GM11168 (cell line): ENCODE results near the gene RAD51C.
"Not testable (repeated sequence)": the region's sequence is repeated elsewhere in the genome, so short reads cannot be mapped to it uniquely, and the experiment has no call there.

Experiments used
- in situ Hi-C: fragments of 300-500 bp; cut with MboI; formaldehyde crosslinking; loops from one replicate; pipeline ENCODE4 v1.12.0; 2022; ENCODE audit warnings: low sequenced_read_pairs; ENCODE audit not compliant: unreplicated experiment

RAD51C gene

DNA sequence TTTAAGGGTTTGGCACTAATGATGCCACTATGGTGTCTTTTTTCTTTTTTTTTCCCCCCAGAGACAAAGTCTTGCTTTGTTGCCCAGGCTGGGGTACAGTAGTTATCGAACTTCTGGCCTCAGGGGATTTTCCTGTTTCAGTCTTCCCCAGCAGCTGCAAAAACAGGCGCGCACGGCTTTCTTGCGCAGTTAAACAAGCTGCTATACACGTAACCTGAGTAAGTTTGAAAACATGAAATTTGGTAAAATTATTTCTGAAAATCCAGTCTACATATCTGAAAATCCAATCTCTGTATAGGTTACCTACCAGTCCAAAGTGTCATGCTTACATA is 12.4 kb upstream of the RAD51C start:
- in situ Hi-C loops = no loop called here

DNA sequence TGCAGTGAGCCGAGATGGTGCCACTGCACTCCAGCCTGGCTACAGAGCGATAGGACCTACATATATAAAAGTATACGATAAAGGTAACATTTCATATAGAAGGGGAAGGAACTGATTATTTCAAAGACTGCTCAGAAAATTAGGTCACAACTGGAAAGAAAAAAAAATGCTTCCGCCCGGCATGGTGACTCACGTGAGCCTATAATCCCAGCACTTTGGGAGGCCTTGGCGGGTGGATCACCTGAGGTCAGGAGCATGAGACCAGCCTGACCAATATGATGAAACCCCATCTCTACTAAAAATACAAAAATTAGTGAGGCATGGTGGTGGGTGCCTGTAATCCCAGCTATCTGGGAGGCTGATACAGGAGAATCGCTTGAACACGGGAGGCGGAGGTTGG is 8.4 kb upstream of the RAD51C start:
- in situ Hi-C loops = no loop called here

DNA sequence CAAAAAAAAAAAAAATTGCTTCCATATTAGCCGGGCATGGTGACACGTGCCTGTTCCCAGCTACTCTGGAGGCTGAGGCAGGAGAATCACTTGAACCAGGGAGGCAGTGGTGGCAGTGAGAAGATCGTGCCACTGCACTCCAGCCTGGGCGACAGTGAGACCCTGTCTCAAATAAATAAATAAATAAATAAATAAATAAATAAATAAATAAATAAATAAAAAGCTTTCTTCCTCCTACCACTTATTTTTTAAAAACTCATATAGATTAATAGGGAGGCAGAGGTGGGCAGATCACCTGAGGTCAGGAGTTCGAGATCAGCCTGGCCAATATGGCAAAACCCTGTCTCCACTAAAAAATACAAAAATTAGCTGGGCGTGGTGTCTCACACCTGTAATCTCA is 7.9 kb upstream of the RAD51C start:
- in situ Hi-C loops = not testable (repeated sequence)

DNA sequence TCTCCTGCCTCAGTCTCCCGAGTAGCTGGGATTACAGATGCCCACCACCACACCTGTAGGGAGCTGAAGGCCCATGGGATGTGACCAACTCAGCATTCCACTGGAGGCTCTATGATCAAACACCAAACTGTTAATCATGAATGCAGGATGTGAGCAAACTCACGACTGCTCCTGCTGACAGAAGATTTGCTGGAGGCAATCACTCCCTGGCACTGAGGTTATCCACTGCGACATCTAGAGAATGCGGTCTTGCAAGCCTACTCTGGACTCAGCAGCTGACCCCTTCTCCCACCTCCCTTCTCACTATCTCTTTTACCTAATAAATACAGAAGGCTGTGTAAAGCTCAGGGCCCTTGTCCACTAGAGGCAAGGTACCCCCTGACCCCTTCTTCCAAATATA is 5.4 kb upstream of the RAD51C start:
- in situ Hi-C loops = no loop called here

DNA sequence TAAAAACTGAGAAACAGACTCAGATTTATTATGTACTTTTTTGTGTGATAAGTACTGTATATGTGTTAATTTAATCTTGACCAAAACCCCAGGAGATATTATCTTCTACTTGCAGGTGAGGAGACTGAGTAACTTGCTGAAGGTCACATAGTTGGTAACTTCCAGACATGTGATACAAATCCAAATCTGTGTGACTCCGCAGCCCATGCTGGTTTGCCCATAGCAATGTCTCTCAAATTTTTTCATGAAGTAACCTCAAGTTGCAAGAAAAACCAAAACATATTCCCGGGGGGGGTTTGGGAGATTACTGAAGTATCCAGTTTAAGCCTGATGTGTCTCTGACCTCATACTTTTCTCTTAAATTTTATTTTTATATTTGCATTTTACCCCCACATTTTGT is 3.9 kb upstream of the RAD51C start:
- in situ Hi-C loops = no loop called here

DNA sequence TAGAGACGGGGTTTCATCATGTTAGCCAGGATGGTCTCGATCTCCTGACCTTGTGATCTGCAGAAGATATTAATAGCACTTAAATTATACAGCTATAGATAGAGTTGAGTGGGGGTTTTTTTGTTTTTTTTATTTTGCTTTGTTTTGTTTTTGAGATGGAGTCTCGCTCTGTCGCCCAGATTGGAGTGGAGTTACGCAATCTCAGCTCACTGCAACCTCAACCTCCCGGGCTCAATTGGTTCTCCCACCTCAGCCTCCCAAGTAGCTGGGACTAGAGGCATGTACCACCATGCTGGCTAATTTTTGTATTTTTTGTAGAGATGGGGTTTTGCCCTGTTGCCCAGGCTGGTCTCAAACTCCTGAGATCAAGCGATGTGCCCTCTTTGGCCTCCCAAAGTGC is 2.4 kb upstream of the RAD51C start:
- in situ Hi-C loops = not testable (repeated sequence)

DNA sequence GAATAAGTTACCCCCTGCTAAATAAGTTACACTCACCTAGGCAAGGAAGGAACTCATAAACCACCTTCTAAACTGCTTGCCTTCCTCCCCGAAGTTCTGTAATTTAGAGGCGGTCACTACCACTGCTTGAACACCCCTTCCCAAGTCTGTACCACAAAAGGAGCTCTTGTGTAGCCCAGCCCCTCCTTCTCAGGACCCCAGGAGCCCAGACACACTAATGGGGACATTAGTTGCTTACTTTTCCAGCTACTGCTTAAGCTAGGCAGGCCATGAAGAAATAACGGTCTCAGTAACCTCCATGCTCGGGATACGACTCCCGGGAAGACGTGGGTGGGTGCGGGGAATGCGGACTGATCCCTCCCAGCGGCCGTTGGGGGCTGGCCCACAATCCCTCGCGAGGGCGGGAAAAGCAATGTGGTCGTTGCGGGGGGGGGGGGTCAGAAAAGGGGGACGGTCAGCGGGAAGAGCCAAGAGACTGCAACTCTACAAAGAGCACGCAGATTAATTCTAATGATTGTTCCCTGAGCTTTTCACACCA is 632 bp upstream of the RAD51C start, which contains the start of gene TEX14:
TEX14 (minus strand) TSS at position 345 of the 538 bp plus-strand sequence. CDS start 40,044 bp downstream, outside the sequence.
- in situ Hi-C loops = no loop called here

DNA sequence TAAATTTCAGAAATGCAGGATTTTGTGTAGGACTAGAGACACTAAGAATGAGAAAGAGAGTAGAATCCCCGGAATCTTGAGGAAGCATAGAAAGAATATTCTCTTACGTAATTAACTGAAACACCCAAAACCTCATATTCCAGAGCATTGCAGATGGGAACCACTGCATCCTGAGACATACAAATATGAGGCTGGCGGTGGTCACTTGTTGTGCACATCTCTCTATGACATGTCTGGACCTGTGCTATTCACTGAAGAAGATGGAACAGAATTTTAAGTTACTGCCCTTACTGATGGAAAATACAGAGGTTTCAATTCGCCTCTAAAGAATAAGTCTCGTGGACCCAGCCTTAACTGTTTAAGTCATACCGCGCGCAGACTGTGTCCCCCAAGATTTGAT is 806 bp downstream of the RAD51C start:
- in situ Hi-C loops = no loop called here

DNA sequence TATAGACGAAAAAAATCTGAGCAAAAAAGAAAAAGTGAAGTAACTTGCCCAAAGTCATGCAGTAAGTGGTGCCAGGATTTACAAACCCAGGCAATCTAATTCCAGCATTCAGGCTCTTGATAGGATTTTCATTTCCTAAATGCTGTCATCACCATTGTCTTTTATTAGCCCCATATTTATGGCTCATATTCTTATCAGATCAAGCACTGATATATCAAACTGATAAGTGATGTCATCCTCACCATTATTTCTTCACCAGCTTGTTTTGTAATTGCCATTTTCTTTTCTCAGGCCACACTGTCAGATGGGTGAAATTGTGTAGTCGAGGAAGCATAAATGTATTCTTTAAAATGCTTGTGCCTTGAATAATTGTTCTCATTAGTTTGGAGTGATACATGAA is 1.3 kb downstream of the RAD51C start:
- in situ Hi-C loops = no loop called here

DNA sequence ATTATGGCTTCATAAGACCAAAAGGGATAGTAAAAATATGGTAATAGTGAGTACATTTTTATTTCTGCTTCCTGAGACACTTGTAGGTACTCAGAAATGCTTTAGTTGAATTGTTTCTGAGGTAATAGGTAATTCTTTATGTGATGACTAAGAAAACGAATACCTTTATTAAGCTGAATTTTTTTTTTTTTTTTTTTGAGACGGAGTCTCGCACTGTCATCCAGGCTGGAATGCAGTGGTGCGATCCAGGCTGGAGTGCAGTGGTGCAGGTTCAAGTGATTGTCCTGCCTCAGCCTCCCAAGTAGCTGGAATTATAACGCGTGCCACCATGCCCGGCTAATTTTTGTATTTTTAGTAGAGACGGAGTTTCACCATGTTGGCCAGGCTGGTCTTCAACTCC is 1.9 kb downstream of the RAD51C start:
- in situ Hi-C loops = no loop called here

DNA sequence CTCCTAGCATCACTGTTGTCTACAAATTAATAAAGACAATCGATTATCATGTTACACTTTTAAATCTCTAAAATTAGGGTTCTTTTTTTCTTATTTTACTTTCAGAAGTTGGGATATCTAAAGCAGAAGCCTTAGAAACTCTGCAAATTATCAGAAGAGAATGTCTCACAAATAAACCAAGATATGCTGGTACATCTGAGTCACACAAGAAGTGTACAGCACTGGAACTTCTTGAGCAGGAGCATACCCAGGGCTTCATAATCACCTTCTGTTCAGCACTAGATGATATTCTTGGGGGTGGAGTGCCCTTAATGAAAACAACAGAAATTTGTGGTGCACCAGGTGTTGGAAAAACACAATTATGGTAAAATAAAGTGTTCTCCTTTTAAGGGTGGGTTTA is 2.4 kb downstream of the RAD51C start:
- in situ Hi-C loops = no loop called here

DNA sequence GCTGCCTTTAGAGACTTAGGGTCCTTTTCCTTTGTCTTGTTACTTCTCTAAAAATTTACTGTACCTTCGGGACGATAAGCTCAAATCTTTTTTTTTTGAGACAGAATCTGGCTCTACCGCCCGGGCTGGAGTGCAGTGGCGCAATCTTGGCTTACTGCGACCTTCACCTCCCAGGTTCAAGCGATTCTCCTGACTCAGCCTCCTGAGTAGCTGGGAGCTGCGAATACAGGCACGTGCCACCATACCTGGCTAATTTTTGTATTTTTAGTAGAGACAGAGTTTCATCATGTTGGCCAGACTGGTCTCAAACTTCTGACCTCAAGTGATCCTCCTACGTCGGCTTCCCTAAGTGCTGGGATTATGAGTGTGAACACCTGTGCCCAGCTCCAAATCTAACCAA is 7.4 kb downstream of the RAD51C start:
- in situ Hi-C loops = no loop called here

DNA sequence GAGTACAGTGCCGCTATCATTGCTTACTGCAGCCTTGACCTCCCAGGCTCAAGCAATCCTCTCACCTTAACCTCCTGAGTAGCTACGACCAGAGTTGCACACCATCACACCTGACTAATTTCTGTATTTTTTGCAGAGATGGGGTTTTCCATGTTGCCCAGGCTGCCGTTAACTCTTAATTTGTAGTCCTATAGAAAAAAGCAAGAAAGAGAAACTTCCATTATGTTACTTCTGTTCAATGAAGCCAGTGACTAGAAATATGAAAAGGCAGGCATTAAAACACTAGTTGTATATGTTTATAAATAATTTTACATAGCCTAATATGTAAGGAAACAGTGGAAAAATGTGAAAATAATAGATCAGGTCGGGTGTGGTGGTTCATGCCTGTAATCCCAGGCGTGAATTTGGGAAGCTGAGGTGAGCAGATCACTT is 9.7 kb downstream of the RAD51C start:
- in situ Hi-C loops = no loop called here

DNA sequence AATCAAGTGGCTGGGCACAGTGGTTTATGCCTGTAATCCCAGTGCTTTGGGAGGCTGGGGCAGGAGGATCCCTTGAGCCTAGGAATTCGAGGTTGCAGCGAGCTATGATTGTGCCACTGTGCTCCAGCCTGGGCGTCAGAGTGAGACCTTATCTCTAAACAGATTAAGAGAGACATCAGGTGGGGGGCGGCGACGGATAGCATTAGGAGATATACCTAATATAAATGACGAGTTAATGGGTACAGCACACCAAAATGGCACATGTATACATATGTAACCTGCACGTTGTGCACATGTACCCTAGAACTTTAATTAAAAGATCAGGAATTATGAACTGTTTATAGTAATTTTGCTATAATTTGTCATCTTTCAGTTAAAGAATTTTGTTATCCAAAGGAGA is 10.3 kb downstream of the RAD51C start:
- in situ Hi-C loops = no loop called here

DNA sequence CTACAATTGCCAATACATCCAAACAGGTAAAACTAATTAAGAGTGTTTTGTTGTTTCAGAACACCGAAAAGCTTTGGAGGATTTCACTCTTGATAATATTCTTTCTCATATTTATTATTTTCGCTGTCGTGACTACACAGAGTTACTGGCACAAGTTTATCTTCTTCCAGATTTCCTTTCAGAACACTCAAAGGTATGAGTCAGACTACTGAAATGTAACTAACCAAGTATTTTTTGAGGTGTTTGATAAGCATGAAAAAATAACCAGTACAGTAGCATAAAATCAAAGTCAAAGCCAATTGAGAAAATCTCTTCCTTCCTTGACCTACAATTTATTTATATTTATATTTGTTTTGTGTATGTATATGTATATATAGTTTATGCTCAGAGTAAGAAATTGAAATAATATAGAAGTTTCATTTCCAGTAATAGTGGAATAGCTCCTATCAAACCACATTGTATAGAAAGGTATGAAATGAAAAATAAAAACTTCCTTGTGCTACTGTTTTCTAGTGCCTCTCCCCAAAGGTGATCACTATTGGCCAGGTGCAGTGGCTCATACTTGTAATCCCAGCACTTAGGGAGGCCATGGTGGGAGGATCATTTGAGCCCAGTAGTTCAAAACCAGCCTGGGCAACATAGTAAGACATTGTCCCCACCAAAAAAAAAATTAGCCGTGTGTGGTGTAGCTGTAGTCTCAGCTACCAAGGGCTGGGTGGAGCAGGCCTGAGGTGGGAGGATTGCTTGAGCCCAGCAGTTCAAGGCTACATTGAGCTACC is 10.9 kb downstream of the RAD51C start:
- in situ Hi-C loops = no loop called here

DNA sequence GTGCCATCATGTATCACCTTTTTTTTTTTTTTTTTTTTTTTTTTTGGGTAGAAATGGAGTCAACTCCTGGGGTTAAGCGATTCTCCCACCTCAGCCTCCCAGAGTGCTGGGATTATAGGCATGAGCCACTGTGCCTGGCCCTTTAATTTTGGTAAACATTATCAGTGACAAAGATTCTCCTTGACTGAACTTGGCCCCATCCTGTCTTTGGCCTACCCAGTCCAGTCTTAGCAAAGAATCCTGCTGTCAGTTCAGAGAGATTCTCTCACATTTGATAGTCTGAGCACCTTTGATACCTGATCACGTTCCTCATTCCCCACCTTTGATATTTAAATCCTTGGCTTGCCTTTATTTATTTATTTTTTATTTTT is 11.5 kb downstream of the RAD51C start:
- in situ Hi-C loops = no loop called here

DNA sequence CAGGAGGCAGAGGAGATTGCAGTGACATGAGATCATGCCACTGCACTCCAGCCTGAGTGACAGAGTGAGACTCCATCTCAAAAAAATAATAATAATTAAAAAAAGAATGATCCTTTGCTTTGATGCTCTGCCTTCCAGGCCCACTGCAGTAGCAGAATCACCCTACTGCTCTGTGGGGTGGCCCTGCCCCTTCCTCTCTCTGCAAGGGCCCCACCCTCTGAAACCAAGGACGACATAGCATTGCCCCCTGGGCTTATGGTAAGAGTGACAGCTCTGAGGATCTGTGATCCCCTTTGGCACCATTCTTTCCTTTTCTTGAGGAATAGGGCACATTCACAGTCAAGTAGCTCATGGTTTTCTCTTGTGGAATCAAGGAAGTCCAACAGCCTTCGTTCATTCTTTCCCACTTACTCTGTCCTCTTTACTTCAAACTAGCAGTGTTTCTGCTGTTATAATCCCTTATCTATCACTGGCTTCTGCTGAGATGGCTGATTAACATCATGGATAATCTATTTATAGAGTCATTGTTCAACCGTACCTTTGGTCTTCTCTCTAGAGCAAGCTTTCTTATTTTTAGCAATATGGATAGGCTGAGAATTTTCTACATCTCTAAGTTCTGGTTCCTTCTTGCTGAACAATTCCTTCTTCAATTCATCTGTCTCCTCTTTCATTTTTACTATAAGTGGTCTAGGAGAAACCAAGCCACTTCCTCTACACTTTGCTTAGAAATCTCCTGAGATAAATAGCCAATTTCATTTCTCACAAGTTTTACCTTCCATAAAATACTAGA is 14.1 kb downstream of the RAD51C start:
- in situ Hi-C loops = no loop called here

DNA sequence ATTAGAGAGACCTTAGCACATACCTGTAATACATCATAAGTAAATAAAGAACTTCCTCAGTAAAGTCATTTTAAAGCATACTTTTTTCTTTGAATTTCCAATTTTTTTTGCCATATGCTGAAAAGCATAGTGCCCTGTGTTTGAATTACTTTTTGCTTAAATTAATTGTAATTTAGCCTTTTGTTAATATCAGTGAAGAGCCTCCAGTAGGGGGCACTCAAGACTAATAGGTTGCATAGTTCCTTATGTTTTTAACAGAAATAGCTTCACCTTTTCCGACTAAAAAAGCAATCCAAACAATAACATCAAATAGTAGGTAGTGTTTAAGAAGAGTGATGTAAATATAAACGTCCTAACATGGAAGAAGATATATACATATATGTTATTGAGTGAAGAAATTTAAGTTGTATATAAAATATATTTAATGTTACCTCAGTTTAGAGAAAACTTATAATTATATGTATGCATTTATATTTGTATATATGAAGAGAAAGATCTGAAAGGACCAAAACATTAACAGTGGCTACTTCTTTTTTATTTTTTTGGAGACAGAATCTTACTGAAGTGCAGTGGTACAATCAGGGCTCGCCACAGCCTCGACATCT is 18.6 kb downstream of the RAD51C start:
- in situ Hi-C loops = no loop called here

DNA sequence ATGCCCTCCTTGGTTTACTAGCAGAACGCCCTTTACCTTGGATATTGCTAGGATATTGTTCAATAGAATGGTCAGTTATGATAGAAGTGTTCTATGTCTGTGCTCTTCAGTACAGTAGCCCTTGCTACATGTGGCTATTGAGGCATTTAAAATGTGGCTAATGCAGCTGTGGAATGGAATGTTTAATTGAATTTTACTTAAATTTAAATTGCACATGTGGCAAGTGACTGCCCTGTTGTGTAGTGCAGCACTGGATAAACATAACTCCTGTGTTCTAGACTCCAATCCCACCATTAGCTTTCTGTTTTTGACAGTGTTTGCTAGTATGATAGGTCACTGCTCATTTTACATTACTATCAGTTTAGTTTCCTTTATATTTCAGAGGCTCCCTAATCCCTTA is 29.9 kb downstream of the RAD51C start:
- in situ Hi-C loops = no loop called here

DNA sequence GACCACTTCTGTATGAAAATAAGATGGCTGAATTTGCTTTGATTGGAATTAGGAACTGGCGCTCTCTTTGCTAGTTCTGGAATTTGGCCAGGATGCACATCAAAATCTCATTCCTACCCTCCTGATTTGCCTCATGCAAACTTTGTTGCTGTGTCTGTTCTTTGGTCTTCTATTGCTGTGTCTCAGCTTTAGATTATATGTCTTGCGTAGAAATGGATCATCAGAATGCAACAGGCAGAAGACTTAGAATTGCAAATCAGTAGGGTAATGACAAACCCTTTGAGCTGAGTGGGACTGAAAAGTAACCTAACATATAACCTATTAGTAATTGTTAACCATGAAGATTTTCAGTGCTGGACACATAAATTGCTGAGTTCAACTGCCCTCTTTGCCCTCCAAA is 30.3 kb downstream of the RAD51C start:
- in situ Hi-C loops = no loop called here

DNA sequence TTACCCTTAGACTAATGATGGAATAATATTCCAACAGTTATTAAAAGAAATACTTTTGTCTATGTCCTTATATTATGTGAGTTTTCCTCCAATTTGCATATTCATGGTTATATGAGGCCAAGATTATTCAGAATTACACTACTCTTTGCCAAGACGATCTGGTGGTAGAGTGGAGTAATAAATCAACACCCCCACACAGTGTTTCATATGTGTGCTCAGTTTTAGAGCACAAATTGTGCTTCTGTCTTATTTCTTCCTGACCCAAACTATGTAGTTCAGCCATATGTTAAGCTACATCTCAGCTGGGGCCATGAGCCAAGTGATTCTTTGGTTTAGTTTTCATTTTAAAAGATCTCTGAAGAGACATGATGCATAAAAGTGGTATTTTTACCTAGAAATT is 36.4 kb downstream of the RAD51C start:
- in situ Hi-C loops = no loop called here
